ENCODE data around the gene AP2A2.

The AP2A2 gene

DNA sequence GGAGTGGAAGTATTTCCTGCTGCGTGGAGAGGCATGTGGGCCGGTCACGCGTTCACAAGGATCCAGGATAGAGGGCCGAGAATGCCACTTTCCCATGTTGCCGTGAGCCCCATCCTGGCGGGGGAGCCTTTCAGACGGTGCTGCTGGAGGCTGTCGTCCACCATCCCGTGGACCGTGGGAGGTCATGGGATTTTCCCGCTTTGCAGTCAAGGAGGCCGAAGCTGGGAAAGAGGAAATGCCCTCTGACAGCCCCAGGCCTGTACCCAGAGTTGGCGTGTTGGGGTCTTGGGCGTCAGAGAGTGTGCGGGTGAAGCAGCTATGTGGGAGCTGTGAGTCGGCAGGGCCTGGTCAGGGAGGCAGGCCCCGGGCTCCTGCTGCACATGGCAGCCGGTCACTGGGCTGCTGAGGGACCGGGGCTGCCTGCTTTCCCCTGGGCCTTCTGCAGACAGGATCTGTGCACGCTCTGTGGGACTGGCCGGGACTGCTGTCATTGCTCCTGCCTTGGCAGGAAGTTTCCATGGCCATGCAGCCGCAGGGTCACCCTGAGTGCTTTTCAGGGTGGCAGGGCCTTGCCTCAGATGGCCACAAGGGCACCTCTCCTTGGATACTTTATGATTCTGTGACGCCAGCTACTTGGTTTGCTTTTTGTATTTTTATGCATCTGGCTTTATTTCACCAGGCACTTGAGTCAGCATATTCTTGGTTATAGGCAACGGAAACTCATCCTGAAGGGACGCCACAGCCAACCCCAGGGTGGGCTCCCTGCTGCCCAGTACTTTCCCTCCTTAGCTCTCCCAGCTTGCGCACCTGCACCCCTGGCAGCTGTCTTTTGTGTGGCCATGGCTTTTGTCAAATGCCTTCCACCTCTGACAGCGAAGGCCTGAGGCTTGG lies 52.4 kb downstream of the AP2A2 start:
- DNase-seq, result no peak

DNA sequence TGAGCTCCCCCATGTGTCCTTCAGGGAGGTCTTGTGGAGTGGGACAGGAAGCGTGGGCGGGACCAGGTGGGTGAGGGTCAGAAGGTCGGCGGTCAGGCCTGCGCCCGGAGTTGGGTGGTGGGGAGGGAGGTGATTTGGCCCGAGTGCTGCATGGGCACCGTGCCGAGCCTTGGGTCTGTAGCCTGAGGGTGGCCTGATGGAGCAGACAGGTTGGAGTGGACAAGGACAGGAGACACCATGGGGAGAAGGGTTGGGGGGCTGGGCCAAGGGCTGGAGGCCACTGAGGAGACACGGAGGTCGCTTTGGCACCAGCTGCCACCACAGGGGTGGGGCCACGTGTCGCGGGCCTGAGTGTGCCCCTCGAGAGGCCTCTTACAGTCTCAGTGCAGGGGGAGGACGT lies 53.1 kb downstream of the AP2A2 start:
- no peak for DNase-seq

DNA sequence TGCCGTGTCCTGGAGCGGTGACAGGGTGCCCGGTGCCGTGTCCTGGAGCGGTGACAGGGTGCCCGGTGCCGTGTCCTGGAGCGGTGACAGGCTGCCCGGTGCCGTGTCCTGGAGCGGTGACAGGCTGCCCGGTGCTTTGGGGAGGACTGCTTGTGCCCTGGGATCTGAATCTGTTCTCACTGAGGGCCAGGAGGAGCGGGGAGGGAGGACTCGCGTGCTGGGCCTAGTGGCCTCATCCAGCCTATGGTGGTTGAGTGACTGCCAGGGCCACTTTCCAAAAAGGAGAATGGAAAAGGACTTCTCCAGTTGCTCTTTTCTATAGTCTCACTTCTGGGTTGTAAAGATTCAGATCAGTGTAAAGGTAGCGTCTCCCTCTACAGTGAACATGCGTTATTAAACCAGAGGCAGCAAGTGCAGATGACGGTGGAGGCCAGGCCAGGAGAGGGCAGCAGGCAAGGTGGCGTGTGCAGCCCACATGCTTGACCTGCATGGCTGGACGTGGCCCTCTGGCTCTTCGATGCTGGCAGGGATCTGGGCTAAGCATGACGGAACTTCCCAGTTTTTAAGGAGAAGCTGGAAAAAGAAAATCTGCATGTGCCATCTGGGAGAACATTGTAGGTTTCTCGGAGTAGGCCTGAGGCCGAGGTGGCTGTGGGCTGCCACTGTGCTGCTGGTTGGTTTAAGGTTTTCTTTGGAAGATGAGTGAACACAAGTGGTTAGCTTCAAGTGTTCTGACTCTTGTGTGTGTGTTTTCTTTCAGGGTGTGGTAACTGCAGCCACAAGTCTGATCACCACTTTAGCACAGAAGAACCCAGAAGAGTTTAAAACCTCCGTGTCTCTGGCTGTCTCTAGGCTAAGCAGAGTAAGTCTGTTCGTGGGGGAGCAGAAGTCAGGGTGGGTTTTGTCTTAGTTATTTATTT lies 55.0 kb downstream of the AP2A2 start:
- DNase-seq, result no peak

DNA sequence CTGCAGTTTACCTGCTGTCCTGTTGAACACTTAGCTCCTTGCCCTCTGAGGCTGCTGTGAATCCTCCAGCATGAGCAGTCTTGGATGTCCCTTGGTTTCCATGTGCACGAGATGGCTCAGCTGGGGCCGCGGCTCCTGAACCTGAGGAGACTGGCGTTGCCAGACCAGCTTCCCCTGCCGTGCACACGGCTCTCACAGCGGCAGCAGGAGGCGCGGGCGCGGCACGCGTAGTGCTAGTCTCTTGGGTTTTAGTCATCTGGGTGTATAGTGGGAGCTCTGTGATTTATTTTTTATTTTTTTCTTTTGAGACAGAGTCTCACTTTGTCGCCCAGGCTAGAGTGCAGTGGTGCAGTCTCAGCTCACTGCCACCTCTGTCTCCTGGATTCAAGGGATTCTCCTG lies 56.1 kb downstream of the AP2A2 start:
- no peak for DNase-seq

DNA sequence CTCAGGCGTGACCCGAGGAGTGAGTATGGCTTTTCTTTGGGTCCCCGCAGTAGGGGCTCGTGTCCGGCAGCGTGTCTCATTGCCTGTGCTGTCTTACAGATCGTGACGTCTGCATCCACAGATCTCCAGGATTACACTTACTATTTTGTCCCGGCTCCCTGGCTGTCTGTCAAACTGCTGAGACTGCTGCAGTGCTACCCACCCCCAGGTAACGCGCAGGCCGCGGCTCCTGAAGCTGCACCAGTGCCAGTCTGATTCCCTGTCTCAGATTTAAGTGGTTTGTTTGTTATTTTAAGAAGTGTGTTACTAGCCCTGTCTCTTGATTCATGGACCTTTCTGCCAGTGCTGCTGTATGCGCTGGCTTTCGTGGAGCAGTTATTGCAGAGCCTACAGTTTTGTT lies 58.9 kb downstream of the AP2A2 start:
- no peak for DNase-seq

DNA sequence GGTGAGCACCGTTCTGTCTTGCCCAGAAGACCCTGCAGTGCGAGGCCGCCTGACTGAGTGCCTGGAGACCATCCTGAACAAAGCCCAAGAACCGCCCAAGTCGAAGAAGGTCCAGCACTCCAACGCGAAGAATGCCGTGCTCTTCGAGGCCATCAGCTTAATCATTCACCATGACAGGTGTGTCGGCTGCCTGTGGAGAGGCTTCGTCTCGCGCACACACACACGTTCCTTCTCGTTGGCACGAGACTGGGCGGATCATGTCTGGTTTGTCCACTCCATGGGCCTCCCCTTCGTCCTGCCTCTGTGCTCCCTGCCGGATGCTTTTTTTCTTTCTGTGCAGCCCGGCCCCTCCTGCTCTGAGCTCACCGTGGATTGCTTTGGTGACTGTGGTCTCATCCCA lies 59.7 kb downstream of the AP2A2 start:
- no peak for DNase-seq

DNA sequence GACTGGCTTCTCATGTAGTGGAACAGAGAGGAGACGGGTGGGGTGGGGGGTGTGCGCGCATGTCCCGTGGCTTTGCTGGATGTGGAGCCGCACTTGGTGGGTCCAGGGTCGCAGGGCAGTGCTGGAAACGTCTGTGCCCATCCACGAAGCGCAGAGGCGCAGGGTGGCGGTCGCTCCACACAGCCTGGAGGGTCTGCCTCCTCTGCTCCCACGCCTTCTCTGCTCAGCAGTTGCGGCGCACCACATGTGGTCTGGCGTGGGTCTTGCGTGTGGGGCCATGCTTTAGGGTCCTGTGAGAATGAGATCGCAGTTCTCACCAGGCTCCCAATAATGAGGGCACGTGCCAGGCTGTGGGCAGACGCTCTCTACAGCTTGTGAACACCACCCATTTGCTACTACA lies 60.2 kb downstream of the AP2A2 start:
- no peak for DNase-seq

DNA sequence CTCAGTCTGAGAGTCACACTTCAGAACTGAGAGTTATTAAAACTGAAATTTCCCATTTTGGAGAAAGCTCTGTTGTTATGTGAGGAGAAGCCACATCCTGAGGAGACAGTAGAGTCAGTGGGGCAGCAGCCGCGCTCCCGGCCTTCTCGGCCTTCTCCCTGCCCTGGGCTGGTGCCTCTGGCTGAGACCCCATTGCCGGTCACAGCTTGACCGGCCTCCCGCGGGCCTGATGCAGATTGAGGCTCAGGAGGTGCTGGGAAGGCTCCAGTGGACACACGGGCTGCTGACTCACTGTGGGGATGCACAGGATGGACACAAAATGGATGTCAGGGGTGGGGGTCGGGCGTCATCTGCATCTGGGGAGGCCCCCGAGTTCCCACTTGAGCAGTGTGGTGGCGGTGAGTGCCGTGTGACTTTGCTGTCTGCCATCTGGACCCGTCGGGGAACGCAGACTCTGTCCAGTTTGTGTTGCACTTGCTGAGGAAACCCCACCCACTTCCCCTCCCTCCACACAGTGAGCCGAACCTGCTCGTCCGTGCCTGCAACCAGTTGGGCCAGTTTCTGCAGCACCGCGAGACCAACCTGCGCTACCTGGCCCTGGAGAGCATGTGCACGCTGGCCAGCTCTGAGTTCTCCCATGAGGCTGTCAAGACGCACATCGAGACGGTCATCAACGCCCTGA lies 60.7 kb downstream of the AP2A2 start:
- DNase-seq, result no peak

- DNase-seq, result no peak
Observed at GRCh38 chr11:986952-987305, 61.3 kb downstream of the AP2A2 start.

DNA sequence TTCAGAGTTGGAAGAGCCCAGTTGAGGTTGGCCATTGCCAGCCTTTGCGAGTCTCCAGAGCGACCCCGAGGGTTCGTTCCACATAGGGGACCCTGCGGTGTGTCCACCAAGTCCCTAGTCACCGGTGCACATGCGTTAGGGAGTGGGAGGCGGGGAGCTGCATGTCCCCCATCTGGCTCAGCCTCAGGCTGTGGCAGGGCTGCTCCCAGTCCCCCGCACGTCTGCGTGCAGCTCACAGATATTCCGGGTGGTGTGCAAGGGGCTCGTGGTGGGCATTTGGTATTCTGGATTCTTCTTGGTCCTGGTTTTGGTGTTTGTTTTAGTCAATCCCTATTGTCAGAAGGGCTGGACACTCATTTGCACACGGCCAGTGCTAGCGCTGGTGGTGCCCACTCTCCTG lies 62.0 kb downstream of the AP2A2 start:
- DNase-seq, result no peak

DNA sequence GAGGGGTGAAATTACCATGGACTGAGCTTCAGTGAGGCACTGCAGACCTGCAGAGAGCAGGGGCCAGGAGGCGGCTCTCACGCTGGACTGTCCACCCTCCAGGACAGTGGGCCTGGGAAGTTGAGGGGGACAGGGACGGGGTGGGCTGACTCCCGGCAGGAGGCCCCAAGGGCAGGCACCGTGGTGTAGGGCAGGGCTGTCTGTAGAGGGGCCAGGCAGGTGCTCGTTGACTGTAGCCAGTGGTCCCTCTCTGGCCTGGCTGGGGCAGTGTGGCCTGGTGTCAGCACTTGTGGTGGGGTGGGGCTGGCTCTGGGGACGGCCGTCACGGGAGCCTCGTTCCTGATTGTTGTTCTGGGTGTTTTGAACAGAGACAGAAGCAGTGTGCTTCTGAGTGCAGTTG lies 64.4 kb downstream of the AP2A2 start:
- no peak for DNase-seq

GRCh38 chr11:991034-991433 lies 65.4 kb downstream of the AP2A2 start:
- no peak for DNase-seq

- DNase-seq, result no peak
Observed at GRCh38 chr11:991711-992307, 66.1 kb downstream of the AP2A2 start.

GRCh38 chr11:992577-992976 lies 66.9 kb downstream of the AP2A2 start:
- DNase-seq, result no peak

GRCh38 chr11:993632-994167 lies 68.0 kb downstream of the AP2A2 start:
- DNase-seq, result no peak

- DNase-seq, result no peak
Observed at GRCh38 chr11:995044-995751, 69.5 kb downstream of the AP2A2 start.

GRCh38 chr11:995752-996420 lies 70.2 kb downstream of the AP2A2 start:
- peak; percentile 75 for DNase-seq

GRCh38 chr11:996681-997080 lies 71.0 kb downstream of the AP2A2 start:
- no peak for DNase-seq

DNA sequence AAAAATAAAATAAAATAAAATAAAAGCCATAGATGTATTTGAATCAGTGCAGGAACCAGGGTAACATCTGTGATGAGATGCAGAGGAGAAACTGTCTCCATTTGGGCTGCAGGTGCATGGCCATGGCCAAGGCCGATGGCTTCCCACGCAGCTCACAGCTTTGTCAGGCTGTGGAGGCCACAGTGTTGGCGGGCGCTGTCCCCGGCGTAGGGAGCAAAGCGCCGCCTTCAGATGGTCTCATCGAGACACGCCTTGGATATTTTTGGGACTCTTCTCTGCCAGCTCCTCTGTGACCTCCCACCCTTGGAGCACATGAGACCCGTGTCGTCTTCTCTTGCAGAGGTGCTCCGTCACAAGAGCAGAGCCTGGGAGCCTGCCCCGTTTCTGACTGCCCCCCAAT lies 72.2 kb downstream of the AP2A2 start:
- DNase-seq, result no peak

DNA sequence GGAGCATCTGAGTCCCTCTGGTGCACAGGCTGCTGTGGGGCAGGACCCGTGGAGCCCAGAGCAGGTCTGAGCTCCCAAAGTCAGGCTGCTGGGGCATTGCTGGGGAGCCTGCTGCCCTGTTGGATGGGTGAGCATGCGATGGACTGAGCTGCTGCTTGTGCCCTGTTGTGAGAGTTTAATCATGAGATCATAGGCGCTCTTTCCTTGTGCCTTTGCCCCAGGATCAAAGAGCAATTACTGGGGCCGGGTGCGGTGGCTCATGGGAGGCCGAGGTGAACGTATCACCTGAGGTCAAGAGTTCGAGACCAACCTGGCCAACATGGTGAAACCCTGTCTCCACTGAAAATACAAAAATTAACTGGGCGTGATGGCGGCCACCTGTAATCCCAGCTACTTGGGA lies 73.3 kb downstream of the AP2A2 start:
- DNase-seq, result no peak

Data from NCI-H82 (cell line).